Common myeloid progenitor, CD34-positive (primary cell): ENCODE measurements around the gene BTNL3.

ENCODE experiments used
- CTCF ChIA-PET: fragments of 350-600 bp; sonication (Branson Sonifier 250); formaldehyde crosslinking; loops from one replicate; lab custom pipeline; 2021; ENCODE audit warnings: antibody characterized with exemption; lab: Charles Lee
- POLR2A ChIA-PET: fragments of 350-600 bp; sonication (Branson Sonifier 250); formaldehyde crosslinking; loops from one replicate; lab custom pipeline; 2021; ENCODE audit warnings: antibody characterized with exemption; lab: Charles Lee
- DNase-seq, 3 donors: peaks; one replicate each; pipeline versions ENCODE4 v3.0.0 to v3.0.0-alpha.2; 2013
- H3K27ac ChIP-seq, 2 experiments: 1 replicate in 1 of 2; 2 replicates in 1 of 2; pipeline ENCODE4 v1.7.0; 2013; ENCODE audit warnings: inconsistent platforms in 2 of 2, low read length in 2 of 2, mild to moderate bottlenecking in 2 of 2, low read depth in 1 of 2, moderate library complexity in 1 of 2; ENCODE audit not compliant: severe bottlenecking in 2 of 2, insufficient read depth in 1 of 2, poor library complexity in 1 of 2
- H3K27me3 ChIP-seq, 5 experiments: replicated peaks in 2 of 5; 1 replicate in 3 of 5; 2 replicates in 2 of 5; pipeline versions ENCODE4 v1.6.1 to v1.7.0; 2013; ENCODE audit warnings: low read length in 4 of 5, mild to moderate bottlenecking in 2 of 5, moderate library complexity in 2 of 5, inconsistent platforms in 1 of 5; ENCODE audit not compliant: insufficient read depth in 5 of 5, control insufficient read depth in 4 of 5
- H3K36me3 ChIP-seq, 4 experiments: 1 replicate in 2 of 4; 2 replicates in 2 of 4; pipeline versions ENCODE4 v1.6.1 to v1.7.0; 2013; ENCODE audit warnings: low read length in 3 of 4, control low read depth in 1 of 4, mild to moderate bottlenecking in 1 of 4; ENCODE audit not compliant: control insufficient read depth in 4 of 4, insufficient read depth in 4 of 4
- H3K4me1 ChIP-seq, 4 experiments: 1 replicate in 3 of 4; 2 replicates in 1 of 4; pipeline versions ENCODE4 v1.6.1 to v1.7.1; 2013; ENCODE audit warnings: low read length in 3 of 4, mild to moderate bottlenecking in 3 of 4, control low read depth in 1 of 4, inconsistent platforms in 1 of 4, moderate library complexity in 1 of 4; ENCODE audit not compliant: control insufficient read depth in 4 of 4, insufficient read depth in 4 of 4; ENCODE audit errors: control extremely low read depth in 1 of 4
- H3K4me3 ChIP-seq, 7 experiments: 1 replicate in 4 of 7; 2 replicates in 3 of 7; pipeline versions ENCODE4 v1.5.1 to v1.7.0; 2013; ENCODE audit warnings: mild to moderate bottlenecking in 7 of 7, low read length in 6 of 7, moderate library complexity in 6 of 7, inconsistent platforms in 2 of 7, low read depth in 2 of 7, control low read depth in 1 of 7; ENCODE audit not compliant: insufficient read depth in 4 of 7, control insufficient read depth in 1 of 7; ENCODE audit errors: extremely low read depth in 1 of 7
- H3K9me3 ChIP-seq, 5 experiments: 1 replicate in 4 of 5; 2 replicates in 1 of 5; pipeline versions ENCODE4 v1.6.1 to v1.7.1; 2013; ENCODE audit warnings: low read length in 4 of 5, mild to moderate bottlenecking in 2 of 5, inconsistent platforms in 1 of 5, low read depth in 1 of 5, moderate library complexity in 1 of 5; ENCODE audit not compliant: control insufficient read depth in 4 of 5, insufficient read depth in 2 of 5; ENCODE audit errors: control extremely low read depth in 1 of 5
- WGBS: methylation state at CpG from one replicate; pipeline ENCODE4 v1.1.5; 2013; ENCODE audit not compliant: insufficient coverage; 5-methylcytosine and 5-hydroxymethylcytosine counted together

BTNL3 gene

DNA sequence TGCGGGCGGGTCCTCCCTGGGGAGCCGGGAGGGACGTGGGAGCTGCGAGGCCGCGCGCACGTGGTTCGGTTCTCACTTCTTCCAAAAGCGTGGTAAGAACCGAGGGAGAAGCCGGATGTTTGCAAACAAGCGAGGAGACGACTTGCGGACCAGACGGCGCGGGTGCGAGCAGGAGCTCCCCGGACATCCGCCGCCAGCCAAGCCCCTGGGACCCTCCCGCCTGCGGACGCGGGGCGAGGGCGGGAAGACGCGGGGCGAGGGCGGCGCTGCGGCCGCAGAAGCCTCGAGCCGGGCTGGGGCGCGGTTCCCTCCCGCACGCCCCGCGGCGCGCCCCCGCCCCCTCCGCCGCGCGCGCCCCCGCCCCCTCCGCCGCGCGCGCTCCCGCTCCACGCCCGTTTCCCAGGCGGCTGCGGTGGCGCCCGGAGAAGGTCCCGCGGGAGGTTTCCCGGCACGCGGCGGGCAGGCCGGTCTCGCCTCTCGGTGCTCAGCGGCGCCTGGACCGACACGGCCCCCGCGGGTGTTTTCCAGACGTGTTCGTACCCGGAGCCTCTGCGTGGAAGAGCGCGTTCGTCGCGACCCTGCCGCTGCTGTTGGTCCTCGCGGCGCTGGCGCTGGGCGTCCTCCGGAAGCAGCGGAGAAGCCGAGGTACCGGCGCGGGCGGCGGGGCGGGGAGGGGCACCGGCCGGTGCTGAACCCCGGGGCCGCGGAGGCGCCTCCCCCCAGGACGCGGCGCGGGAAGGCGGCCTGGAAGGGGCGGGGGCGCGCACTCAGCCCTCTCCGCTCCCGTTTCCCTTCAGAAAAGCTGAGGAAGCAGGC, 64.2 kb downstream of the BTNL3 start:
- Histone ChIP-seq H3K4me3 (peak overlapping the region in 6 of 7 experiments; percentile 1 to 69 (median 48)), H3K4me1 (peaks cover 0 to 15% (median 11%) of the 10 kb centered on the region in 4 experiments), H3K9me3 (peaks cover 0 to 8% (median 0%) of the 10 kb centered on the region in 5 experiments), H3K36me3 (no peaks in the 10 kb centered on the region), H3K27me3 (peaks cover 20 to 95% (median 48%) of the 10 kb centered on the region in 5 experiments), H3K27ac (no peak overlapping the region)
- peak in 2 of 3 donors; percentile 15 to 45 for DNase-seq
- ChIA-PET POLR2A (no interaction called here), CTCF (no interaction called here)
- under 1% methylated on average over 112 of the region's 120 CpGs for WGBS

DNA sequence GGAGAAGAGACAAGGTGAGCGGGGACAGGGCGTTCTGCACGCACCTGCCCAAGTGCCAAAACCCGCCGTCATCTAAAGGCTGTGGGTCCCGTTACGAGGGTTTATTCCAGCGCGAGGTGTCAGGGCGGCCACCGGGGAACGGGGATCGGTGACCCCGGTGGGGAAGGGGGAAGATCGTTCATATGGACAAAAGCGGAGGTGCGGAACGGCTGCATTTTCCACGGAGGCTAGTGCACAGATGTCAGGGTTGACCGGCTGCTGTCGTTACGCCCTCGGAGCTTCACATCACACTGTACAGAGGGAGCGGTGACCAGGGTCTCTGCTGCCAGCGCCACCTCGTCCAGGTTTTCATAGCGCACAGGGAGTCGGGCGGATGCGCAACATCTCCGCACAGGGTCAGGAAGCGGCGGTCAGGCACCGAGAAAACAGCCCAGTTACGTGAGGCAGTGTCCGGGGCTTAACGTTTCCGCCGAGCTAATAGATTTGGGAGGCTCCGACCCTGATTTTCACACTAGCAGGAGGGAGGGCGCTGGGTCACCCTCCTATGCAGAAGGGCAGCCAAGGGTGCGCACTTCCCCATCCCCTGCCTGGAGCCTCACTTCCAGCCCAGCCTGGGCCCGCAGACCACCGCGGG, 65.0 kb downstream of the BTNL3 start:
- Histone ChIP-seq H3K4me1 (peaks cover 0 to 15% (median 11%) of the 10 kb centered on the region in 4 experiments), H3K27ac (no peak overlapping the region), H3K27me3 (peaks cover 26 to 96% (median 51%) of the 10 kb centered on the region in 5 experiments), H3K36me3 (no peaks in the 10 kb centered on the region), H3K9me3 (peaks cover 0 to 8% (median 0%) of the 10 kb centered on the region in 5 experiments), H3K4me3 (peak overlapping the region in 5 of 7 experiments; percentile 16 to 69 (median 51))
- peak in 2 of 3 donors; percentile 11 to 20 for DNase-seq
- ChIA-PET POLR2A (interaction anchor here (0.6 kb wide), 1 partner anchor 267 kb away, joined by 3 read pairs; no protein-coding TSS in a partner anchor), CTCF (no interaction called here)
- WGBS, result under 1% methylated on average over 40 of the region's 45 CpGs

DNA sequence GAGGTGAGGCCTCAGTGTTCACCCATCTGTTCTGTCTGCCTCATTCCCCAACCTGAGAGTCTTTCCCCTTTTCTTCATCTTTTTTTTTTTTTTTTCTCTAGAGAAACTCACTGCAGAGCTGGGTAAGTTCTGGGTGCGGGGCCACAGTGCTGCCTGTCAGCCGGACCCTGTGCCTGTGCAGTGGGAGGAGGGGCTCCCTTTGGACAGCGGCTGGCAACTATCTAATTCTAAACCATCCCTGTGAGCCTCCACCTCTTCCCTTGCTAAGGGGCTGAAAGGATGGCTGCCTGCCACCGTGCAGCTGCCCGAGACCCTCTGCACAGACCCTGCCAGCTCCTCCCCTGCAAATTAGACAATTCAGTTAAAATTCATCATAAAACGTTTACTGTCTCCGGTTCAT, 65.5 kb downstream of the BTNL3 start:
- Histone ChIP-seq H3K4me3 (no peak overlapping the region), H3K27ac (no peak overlapping the region), H3K27me3 (peaks cover 26 to 98% (median 51%) of the 10 kb centered on the region in 5 experiments), H3K4me1 (peaks cover 0 to 17% (median 11%) of the 10 kb centered on the region in 4 experiments), H3K9me3 (peaks cover 0 to 8% (median 0%) of the 10 kb centered on the region in 5 experiments), H3K36me3 (no peaks in the 10 kb centered on the region)
- CTCF ChIA-PET, result no interaction called here
- POLR2A ChIA-PET, result interaction anchor here (0.6 kb wide), 1 partner anchor 267 kb away, joined by 3 read pairs; no protein-coding TSS in a partner anchor
- DNase-seq, result no peak
- WGBS, result 29% methylated on average over 4 of the region's 7 CpGs

DNA sequence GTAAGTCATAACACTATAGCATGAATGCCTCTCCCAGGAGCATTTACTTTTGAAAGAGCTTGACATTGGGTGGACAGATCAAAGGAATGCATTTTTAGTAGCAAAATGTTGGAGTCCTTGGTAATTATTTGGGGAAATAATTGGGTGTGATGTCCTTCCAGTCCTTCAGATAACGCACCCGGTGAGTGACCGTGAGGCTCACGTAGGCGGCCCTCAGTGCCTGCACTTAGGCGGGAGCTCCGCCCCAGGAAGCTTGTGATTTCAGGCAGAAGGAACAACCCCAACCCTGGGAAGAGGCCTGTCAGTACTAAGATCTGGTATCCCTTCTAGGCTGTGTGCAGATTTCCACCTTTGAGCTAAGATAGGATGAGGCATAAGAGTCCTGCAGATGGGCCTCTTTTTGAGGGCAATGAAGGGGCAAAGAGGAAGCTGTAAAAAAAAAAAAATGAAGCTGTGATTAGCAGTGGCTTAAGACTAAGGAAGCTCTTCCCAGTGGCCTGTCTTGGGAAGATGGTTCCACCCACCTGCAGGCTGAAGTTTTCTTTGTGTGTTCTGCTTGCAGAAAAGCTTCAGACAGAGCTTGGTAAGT, 66.3 kb downstream of the BTNL3 start:
- no peak for DNase-seq
- Histone ChIP-seq H3K27ac (no peak overlapping the region), H3K9me3 (peaks cover 0 to 8% (median 0%) of the 10 kb centered on the region in 5 experiments), H3K4me1 (peaks cover 0 to 22% (median 14%) of the 10 kb centered on the region in 4 experiments), H3K27me3 (peaks cover 30 to 98% (median 53%) of the 10 kb centered on the region in 5 experiments), H3K36me3 (no peaks in the 10 kb centered on the region), H3K4me3 (no peak overlapping the region)
- ChIA-PET CTCF (no interaction called here), POLR2A (no interaction called here)
- WGBS, result 51% methylated on average over 7 of the region's 7 CpGs
